Lower leg skin (tissue), 3 donors: ENCODE measurements around the gene BCAT1.

Experiments used
- POLR2A ChIP-seq, 2 donors: fragments of 450-650 bp; IDR thresholded peaks; one replicate each; pipeline ENCODE4 v1.6.1; 2016 to 2017; ENCODE audit warnings: antibody characterized with exemption in 2 of 2, mild to moderate bottlenecking in 1 of 2, moderate library complexity in 1 of 2
- TF ChIP-seq, protein P1 (sequence below), 3 donors: fragments of 450-650 bp; IDR thresholded peaks; one replicate each; pipeline ENCODE4 v1.5.1; 2016; ENCODE audit warnings: antibody characterized with exemption in 3 of 3, mild to moderate bottlenecking in 3 of 3, moderate library complexity in 2 of 3

DNA sequence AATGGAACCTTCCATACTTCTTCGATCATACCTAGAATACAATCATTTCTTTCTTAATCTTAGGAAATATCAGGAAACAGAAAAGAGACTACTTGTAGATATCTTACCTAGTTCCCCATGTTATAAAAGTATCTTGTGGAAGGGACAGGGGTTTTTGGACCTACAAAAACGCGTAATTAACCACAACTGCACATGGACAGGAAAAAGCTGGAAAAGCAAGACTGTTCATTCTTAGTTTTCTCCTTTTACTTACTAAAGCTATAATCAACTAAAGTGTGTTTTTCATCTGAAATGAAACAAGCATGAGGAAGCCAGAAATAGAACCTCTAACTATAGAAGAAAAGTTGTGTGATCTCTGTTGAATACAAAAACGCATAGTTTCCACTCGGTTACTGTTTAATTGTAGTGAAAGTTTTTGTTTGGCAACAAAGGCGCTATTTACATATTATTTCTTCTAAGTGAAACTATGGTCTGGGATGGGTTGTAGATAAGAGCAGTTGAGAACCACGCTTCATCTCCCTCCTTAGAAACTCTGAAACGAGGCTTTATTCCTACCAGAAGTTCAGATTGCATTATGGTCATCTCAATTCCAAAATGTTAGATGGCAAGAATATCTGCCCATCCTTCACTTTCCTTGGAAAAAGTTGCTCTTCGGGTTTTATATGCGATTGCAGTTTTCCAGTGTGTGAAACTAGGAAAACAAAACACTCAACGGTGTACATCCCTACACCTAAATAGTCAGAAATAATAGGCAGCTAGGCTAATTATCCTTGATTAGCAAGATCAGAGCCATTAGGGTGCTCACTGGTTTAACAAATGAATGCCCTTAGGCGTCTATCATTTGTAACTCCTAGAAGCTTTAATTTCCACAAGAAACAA, 1.1 kb downstream of the BCAT1 start:
- no peak for TF ChIP-seq POLR2A (IDR thresholded peaks at IDR 0.05)
- TF ChIP-seq, protein P1, sequence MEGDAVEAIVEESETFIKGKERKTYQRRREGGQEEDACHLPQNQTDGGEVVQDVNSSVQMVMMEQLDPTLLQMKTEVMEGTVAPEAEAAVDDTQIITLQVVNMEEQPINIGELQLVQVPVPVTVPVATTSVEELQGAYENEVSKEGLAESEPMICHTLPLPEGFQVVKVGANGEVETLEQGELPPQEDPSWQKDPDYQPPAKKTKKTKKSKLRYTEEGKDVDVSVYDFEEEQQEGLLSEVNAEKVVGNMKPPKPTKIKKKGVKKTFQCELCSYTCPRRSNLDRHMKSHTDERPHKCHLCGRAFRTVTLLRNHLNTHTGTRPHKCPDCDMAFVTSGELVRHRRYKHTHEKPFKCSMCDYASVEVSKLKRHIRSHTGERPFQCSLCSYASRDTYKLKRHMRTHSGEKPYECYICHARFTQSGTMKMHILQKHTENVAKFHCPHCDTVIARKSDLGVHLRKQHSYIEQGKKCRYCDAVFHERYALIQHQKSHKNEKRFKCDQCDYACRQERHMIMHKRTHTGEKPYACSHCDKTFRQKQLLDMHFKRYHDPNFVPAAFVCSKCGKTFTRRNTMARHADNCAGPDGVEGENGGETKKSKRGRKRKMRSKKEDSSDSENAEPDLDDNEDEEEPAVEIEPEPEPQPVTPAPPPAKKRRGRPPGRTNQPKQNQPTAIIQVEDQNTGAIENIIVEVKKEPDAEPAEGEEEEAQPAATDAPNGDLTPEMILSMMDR (IDR thresholded peaks at IDR 0.05): no peak
